Measurements from ENCODE around the gene MALAT1. TPM values are rescaled to one million over a fixed set of nuclear protein-coding genes. Genes with fewer than 3 reads are reported as not detected.

Gene MALAT1
- total RNA-seq, 1 donor from 2014 or later = 16,538 TPM

- H3K27ac Mint-ChIP-seq (ENCODE audit: unreplicated experiment) = no peak overlapping the region
- no peaks in the 10 kb centered on the region for H3K9me3 Mint-ChIP-seq (ENCODE audit: unreplicated experiment)
- no peak overlapping the region for H3K4me3 Mint-ChIP-seq (ENCODE audit: unreplicated experiment)
- no peaks in the 10 kb centered on the region for H3K36me3 Mint-ChIP-seq (ENCODE audit: unreplicated experiment)
- no peak for DNase-seq (ENCODE audit: extremely low spot score, unreplicated experiment)
- no peak for TF ChIP-seq CTCF (IDR thresholded peaks at IDR 0.05)
- no peaks in the 10 kb centered on the region for H3K27me3 Mint-ChIP-seq (ENCODE audit: unreplicated experiment)
- H3K4me1 Mint-ChIP-seq (ENCODE audit: unreplicated experiment) = peaks cover 17% of the 10 kb centered on the region
These were observed 3.9 kb downstream of the MALAT1 start for GRCh38 chr11:65502555-65503367.

GRCh38 chr11:65503368-65503948 lies 4.6 kb downstream of the MALAT1 start:
- DNase-seq (ENCODE audit: extremely low spot score, unreplicated experiment) = no peak
- H3K4me3 Mint-ChIP-seq (ENCODE audit: unreplicated experiment) = no peak overlapping the region
- peaks cover 18% of the 10 kb centered on the region for H3K4me1 Mint-ChIP-seq (ENCODE audit: unreplicated experiment)
- H3K27ac Mint-ChIP-seq (ENCODE audit: unreplicated experiment) = no peak overlapping the region
- no peaks in the 10 kb centered on the region for H3K9me3 Mint-ChIP-seq (ENCODE audit: unreplicated experiment)
- no peak for TF ChIP-seq CTCF (IDR thresholded peaks at IDR 0.05)
- no peaks in the 10 kb centered on the region for H3K27me3 Mint-ChIP-seq (ENCODE audit: unreplicated experiment)
- no peaks in the 10 kb centered on the region for H3K36me3 Mint-ChIP-seq (ENCODE audit: unreplicated experiment)

- Mint-ChIP-seq H3K27me3 (ENCODE audit: unreplicated experiment) (no peaks in the 10 kb centered on the region), H3K4me3 (ENCODE audit: unreplicated experiment) (no peak overlapping the region), H3K4me1 (ENCODE audit: unreplicated experiment) (peaks cover 23% of the 10 kb centered on the region), H3K36me3 (ENCODE audit: unreplicated experiment) (no peaks in the 10 kb centered on the region), H3K9me3 (ENCODE audit: unreplicated experiment) (no peaks in the 10 kb centered on the region), H3K27ac (ENCODE audit: unreplicated experiment) (no peak overlapping the region)
- no peak for DNase-seq (ENCODE audit: extremely low spot score, unreplicated experiment)
- TF ChIP-seq CTCF (IDR thresholded peaks at IDR 0.05) = no peak
These were observed 5.3 kb downstream of the MALAT1 start for GRCh38 chr11:65503949-65504673.

- no peak overlapping the region for H3K4me3 Mint-ChIP-seq (ENCODE audit: unreplicated experiment)
These were observed 6.0 kb downstream of the MALAT1 start for GRCh38 chr11:65504674-65505465.

More at GRCh38 chr11:65504674-65505465, 6.0 kb downstream of the MALAT1 start:
- no peak for DNase-seq (ENCODE audit: extremely low spot score, unreplicated experiment)
- H3K36me3 Mint-ChIP-seq (ENCODE audit: unreplicated experiment) = no peaks in the 10 kb centered on the region
- H3K4me1 Mint-ChIP-seq (ENCODE audit: unreplicated experiment) = peaks cover 23% of the 10 kb centered on the region
- TF ChIP-seq CTCF (IDR thresholded peaks at IDR 0.05) = no peak
- H3K9me3 Mint-ChIP-seq (ENCODE audit: unreplicated experiment) = no peaks in the 10 kb centered on the region
- H3K27ac Mint-ChIP-seq (ENCODE audit: unreplicated experiment) = no peak overlapping the region
- H3K27me3 Mint-ChIP-seq (ENCODE audit: unreplicated experiment) = no peaks in the 10 kb centered on the region

All from osteocyte (in vitro differentiated cells).